GM18870 (cell line): ENCODE data around the gene KRT83.
"Not testable (repeated sequence)": the region's sequence is repeated elsewhere in the genome, so short reads cannot be mapped to it uniquely, and the experiment has no call there.

Source experiments
- ATAC-seq: cut with Tn5 transposase; IDR thresholded peaks from one replicate; pipeline ENCODE4 v1.9.1; 2021; ENCODE audit warnings: moderate library complexity; ENCODE audit not compliant: unreplicated experiment

Gene KRT83

GRCh38 chr12:52354200-52354599 lies 33.0 kb upstream of the KRT83 start:
- ATAC-seq, result no peak

- ATAC-seq, result no peak
Observed at GRCh38 chr12:52353766-52354165, 32.6 kb upstream of the KRT83 start.

- no peak for ATAC-seq
Observed at GRCh38 chr12:52352951-52353350, 31.8 kb upstream of the KRT83 start.

GRCh38 chr12:52351196-52352059 lies 30.2 kb upstream of the KRT83 start:
- no peak for ATAC-seq

- no peak for ATAC-seq
Observed at GRCh38 chr12:52350786-52351185, 29.6 kb upstream of the KRT83 start.

GRCh38 chr12:52350021-52350620 lies 28.9 kb upstream of the KRT83 start:
- no peak for ATAC-seq

GRCh38 chr12:52349196-52349595 lies 28.0 kb upstream of the KRT83 start:
- ATAC-seq, result no peak

GRCh38 chr12:52347551-52348510 lies 26.6 kb upstream of the KRT83 start:
- no peak for ATAC-seq

GRCh38 chr12:52347016-52347415 lies 25.8 kb upstream of the KRT83 start:
- ATAC-seq, result no peak

- no peak for ATAC-seq
Observed at GRCh38 chr12:52346593-52346992, 25.4 kb upstream of the KRT83 start.

- not testable (repeated sequence) for ATAC-seq
Observed at GRCh38 chr12:52345041-52345440, 23.8 kb upstream of the KRT83 start.

GRCh38 chr12:52344111-52344510 lies 22.9 kb upstream of the KRT83 start:
- no peak for ATAC-seq

- ATAC-seq, result no peak
Observed at GRCh38 chr12:52343550-52343949, 22.4 kb upstream of the KRT83 start.

GRCh38 chr12:52342781-52343490 lies 21.7 kb upstream of the KRT83 start:
- no peak for ATAC-seq

GRCh38 chr12:52341066-52341580 lies 19.9 kb upstream of the KRT83 start:
- ATAC-seq, result no peak

GRCh38 chr12:52338241-52338960 lies 17.2 kb upstream of the KRT83 start:
- no peak for ATAC-seq

- no peak for ATAC-seq
Observed at GRCh38 chr12:52337054-52337453, 15.9 kb upstream of the KRT83 start.

GRCh38 chr12:52336641-52337040 lies 15.4 kb upstream of the KRT83 start:
- ATAC-seq, result no peak

GRCh38 chr12:52335598-52336262 lies 14.5 kb upstream of the KRT83 start:
- ATAC-seq, result no peak
